Mesendoderm (in vitro differentiated cells): ENCODE results near the gene BTF3.

Source experiments
- DNase-seq: peaks from one replicate; pipeline ENCODE4 v3.0.0; 2013
- H2AK5ac ChIP-seq: 2 replicates; pipeline ENCODE4 v1.6.1; 2013; ENCODE audit warnings: low read length, inconsistent platforms
- H2BK120ac ChIP-seq: 2 replicates; pipeline ENCODE4 v1.6.1; 2013; ENCODE audit warnings: low read depth, mild to moderate bottlenecking, low read length, moderate library complexity, mixed read lengths
- H2BK15ac ChIP-seq: replicated peaks from 2 replicates; pipeline ENCODE4 v1.6.1; 2013; ENCODE audit warnings: low read depth, mild to moderate bottlenecking, moderate library complexity
- H2BK5ac ChIP-seq: 2 replicates; pipeline ENCODE4 v1.6.1; 2013; ENCODE audit warnings: low read length, inconsistent platforms
- H3K18ac ChIP-seq: 2 replicates; pipeline ENCODE4 v1.6.1; 2013; ENCODE audit warnings: mild to moderate bottlenecking, low read length, mixed read lengths
- H3K23ac ChIP-seq: one replicate; pipeline ENCODE4 v1.6.1; 2013; ENCODE audit warnings: low read length
- H3K27ac ChIP-seq: 2 replicates; pipeline ENCODE4 v1.5.1; 2013; ENCODE audit warnings: low read depth, mild to moderate bottlenecking, inconsistent platforms, low read length, moderate library complexity
- H3K27me3 ChIP-seq: 2 replicates; pipeline ENCODE4 v1.6.1; 2013; ENCODE audit warnings: low read length, control low read depth, mild to moderate bottlenecking, inconsistent platforms; ENCODE audit not compliant: insufficient read depth, poor library complexity
- H3K36me3 ChIP-seq: 2 replicates; pipeline ENCODE4 v1.6.1; 2013; ENCODE audit warnings: low read length, inconsistent platforms; ENCODE audit not compliant: control insufficient read depth, insufficient read depth
- H3K4ac ChIP-seq: one replicate; pipeline ENCODE4 v1.6.1; 2013; ENCODE audit warnings: low read depth, mild to moderate bottlenecking, low read length, moderate library complexity
- H3K4me1 ChIP-seq: 2 replicates; pipeline ENCODE4 v1.6.1; 2013; ENCODE audit warnings: low read depth, low read length, inconsistent platforms; ENCODE audit not compliant: control insufficient read depth
- H3K4me2 ChIP-seq: 2 replicates; pipeline ENCODE4 v1.6.1; 2013; ENCODE audit warnings: low read length
- H3K4me3 ChIP-seq: 2 replicates; pipeline ENCODE4 v1.5.1; 2013; ENCODE audit warnings: mild to moderate bottlenecking, low read length
- H3K56ac ChIP-seq: one replicate; pipeline ENCODE4 v1.6.1; 2013; ENCODE audit warnings: low read length
- H3K79me1 ChIP-seq: 2 replicates; pipeline ENCODE4 v1.6.1; 2013; ENCODE audit warnings: low read length, inconsistent platforms
- H3K79me2 ChIP-seq: 2 replicates; pipeline ENCODE4 v1.6.1; 2013; ENCODE audit warnings: mild to moderate bottlenecking, low read length; ENCODE audit not compliant: control insufficient read depth, insufficient read depth
- H3K9ac ChIP-seq: 2 replicates; pipeline ENCODE4 v1.6.1; 2013; ENCODE audit warnings: low read length, inconsistent platforms
- H4K5ac ChIP-seq: one replicate; pipeline ENCODE4 v1.6.1; 2013; ENCODE audit warnings: low read length
- H4K8ac ChIP-seq: one replicate; pipeline ENCODE4 v1.6.1; 2013; ENCODE audit warnings: low read depth, mild to moderate bottlenecking, control low read depth, low read length, moderate library complexity
- WGBS: extraction: QIAGEN DNeasy Blood & Tissue Kit; methylation state at CpG from one replicate; pipeline ENCODE4 v1.1.7; 2013; ENCODE audit warnings: low lambda C conversion rate, missing lambda C conversion rate; ENCODE audit not compliant: insufficient coverage; ENCODE audit errors: extremely low coverage; 5-methylcytosine and 5-hydroxymethylcytosine counted together

Gene BTF3

DNA sequence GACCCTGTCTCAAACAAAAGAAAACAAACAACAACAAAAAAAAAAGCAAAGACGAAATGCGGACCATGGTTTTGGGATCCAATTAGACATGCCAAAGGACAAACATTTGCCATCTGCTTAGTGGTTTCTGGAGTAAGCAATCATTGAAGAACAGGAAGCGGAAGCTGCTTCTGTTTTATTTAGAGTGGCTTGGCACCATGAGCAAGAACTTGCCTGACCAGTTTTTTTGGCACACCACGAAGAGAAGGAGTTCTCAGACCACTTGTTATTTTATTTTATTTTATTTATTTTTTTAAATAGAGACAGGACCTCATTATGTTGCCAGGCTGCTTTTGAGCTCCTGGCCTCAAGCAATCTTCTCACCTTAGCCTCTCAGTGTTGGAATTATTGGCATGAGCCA lies 17.0 kb downstream of the BTF3 start:
- no peak overlapping the region for H4K8ac ChIP-seq
- no peak overlapping the region for H3K56ac ChIP-seq
- no peak for DNase-seq
- no peaks in the 10 kb centered on the region for H3K79me1 ChIP-seq
- H3K36me3 ChIP-seq, result no peaks in the 10 kb centered on the region
- no CpG with 5 or more reads among the region's 4 CpGs for WGBS
- no peak overlapping the region for H2BK120ac ChIP-seq
- no peak overlapping the region for H3K27ac ChIP-seq
- H3K9ac ChIP-seq, result no peak overlapping the region
- H4K5ac ChIP-seq, result no peak overlapping the region
- H2BK15ac ChIP-seq, result no peak overlapping the region
- H3K23ac ChIP-seq, result no peak overlapping the region
- no peak overlapping the region for H3K4ac ChIP-seq
- no peak overlapping the region for H2AK5ac ChIP-seq
- H3K4me3 ChIP-seq, result no peak overlapping the region
- H3K4me2 ChIP-seq, result no peak overlapping the region
- H3K18ac ChIP-seq, result no peak overlapping the region
- H3K79me2 ChIP-seq, result no peaks in the 10 kb centered on the region
- H3K4me1 ChIP-seq, result no peaks in the 10 kb centered on the region
- H2BK5ac ChIP-seq, result no peak overlapping the region
- no peaks in the 10 kb centered on the region for H3K27me3 ChIP-seq

DNA sequence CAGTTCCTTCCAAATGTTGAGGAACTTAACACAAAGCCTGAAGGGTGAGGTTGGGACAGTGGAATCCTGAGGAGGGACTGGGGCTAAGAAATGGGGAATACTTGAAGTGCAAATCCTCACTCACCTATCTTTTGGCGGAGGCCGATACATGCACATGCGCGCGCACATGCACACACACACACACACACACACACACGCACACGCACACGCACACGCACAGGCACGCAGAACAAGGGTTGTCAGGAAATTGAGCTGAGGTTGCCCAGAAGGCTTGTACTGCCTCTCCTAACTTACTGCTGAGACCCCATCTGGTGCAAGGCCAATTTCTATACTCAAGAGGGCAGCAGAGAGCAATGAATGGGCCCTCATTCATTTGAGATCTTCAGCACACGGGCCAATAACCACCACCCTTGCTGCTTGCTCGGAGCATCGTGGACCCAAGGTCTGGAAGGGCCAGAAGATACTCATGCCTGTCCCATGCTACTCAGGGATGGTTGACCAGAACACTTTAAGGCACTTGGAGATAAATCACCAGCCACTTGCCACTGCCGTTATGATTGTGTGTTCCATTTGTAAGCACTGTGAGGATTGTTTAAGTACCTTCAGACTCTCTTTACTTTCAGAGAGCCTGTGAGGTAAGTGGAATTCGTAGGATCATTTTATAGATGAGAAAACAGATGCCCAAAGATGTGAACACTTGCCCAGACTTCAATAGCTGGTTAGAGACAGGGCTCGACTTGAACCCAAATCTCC lies 21.5 kb downstream of the BTF3 start:
- no CpG with 5 or more reads among the region's 16 CpGs for WGBS
- no peaks in the 10 kb centered on the region for H3K4me1 ChIP-seq
- H2BK5ac ChIP-seq, result no peak overlapping the region

DNA sequence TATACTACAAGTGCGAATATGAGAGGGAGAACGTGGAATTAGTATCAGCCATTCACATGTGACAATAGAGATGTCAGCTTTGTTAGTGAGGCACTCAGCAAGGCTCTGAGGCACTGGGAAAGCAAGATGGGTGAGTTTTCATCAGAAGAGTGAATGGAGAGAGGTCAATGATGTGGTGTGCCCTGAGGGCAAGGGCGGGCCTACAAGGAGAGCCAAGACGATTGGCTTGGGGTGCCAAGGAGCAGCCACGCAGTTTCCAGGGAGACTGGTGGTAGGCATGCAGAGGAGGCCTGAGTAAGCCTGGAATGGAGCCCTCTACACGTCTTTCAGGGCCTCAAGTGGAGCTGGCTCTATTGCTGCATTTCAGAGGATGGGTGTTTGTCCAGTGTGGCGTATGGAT lies 24.7 kb downstream of the BTF3 start:
- Histone ChIP-seq H4K8ac (no peak overlapping the region), H3K79me1 (no peaks in the 10 kb centered on the region), H3K4me1 (no peaks in the 10 kb centered on the region), H2BK5ac (no peak overlapping the region), H3K4ac (no peak overlapping the region), H3K4me3 (no peak overlapping the region), H3K36me3 (no peaks in the 10 kb centered on the region), H3K9ac (no peak overlapping the region), H3K23ac (no peak overlapping the region), H3K4me2 (no peak overlapping the region), H2BK15ac (no peak overlapping the region), H3K79me2 (no peaks in the 10 kb centered on the region), H3K27me3 (no peaks in the 10 kb centered on the region), H3K27ac (no peak overlapping the region), H4K5ac (no peak overlapping the region), H3K56ac (no peak overlapping the region), H2AK5ac (no peak overlapping the region), H3K18ac (no peak overlapping the region), H2BK120ac (no peak overlapping the region)
- WGBS, result no CpG with 5 or more reads among the region's 7 CpGs
- DNase-seq, result peak; percentile 35

More for the DNA sequence above, 21.5 kb downstream of the BTF3 start:
- H2BK15ac ChIP-seq, result no peak overlapping the region
- no peak overlapping the region for H3K4ac ChIP-seq
- no peak overlapping the region for H3K4me2 ChIP-seq
- no peak overlapping the region for H3K18ac ChIP-seq
- H3K36me3 ChIP-seq, result no peaks in the 10 kb centered on the region
- no peaks in the 10 kb centered on the region for H3K27me3 ChIP-seq
- H3K27ac ChIP-seq, result no peak overlapping the region
- H3K9ac ChIP-seq, result peak overlapping the region; percentile 45
- no peak overlapping the region for H3K23ac ChIP-seq
- no peak overlapping the region for H2BK120ac ChIP-seq
- DNase-seq, result peak; percentile 94
- no peak overlapping the region for H4K8ac ChIP-seq
- H2AK5ac ChIP-seq, result no peak overlapping the region
- H3K4me3 ChIP-seq, result no peak overlapping the region
- H3K79me2 ChIP-seq, result no peaks in the 10 kb centered on the region
- H3K56ac ChIP-seq, result peak overlapping the region; percentile 56
- H4K5ac ChIP-seq, result no peak overlapping the region
- H3K79me1 ChIP-seq, result no peaks in the 10 kb centered on the region

DNA sequence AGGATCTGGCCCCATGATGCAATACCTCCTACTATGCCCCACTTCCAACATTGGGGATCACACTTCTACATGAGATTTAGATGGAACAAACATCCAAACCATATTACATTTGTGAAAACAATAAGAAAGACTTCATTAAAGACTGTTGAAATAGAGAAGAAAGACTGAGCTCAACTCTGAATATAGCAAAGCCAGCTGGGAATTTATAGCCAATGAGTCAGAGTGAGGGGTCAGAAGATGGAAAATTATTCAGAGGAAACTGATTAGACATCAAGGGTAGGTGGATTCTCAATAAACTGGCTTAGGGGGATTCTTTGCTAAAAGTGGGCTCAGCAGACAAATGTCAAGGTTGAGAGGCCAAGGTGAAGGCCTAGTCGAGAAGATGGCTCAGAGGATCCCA lies 25.6 kb downstream of the BTF3 start:
- H3K4me1 ChIP-seq, result no peaks in the 10 kb centered on the region
- no peak overlapping the region for H4K5ac ChIP-seq
- no peak overlapping the region for H3K27ac ChIP-seq
- no peak overlapping the region for H3K4ac ChIP-seq
- H2BK120ac ChIP-seq, result no peak overlapping the region
- H3K18ac ChIP-seq, result no peak overlapping the region
- H2BK5ac ChIP-seq, result no peak overlapping the region
- H3K79me2 ChIP-seq, result no peaks in the 10 kb centered on the region
- H2AK5ac ChIP-seq, result no peak overlapping the region
- no peaks in the 10 kb centered on the region for H3K79me1 ChIP-seq
- no peak overlapping the region for H3K9ac ChIP-seq
- no peak overlapping the region for H3K4me3 ChIP-seq
- no peaks in the 10 kb centered on the region for H3K27me3 ChIP-seq
- no CpG with 5 or more reads among the region's 1 CpG for WGBS
- H3K36me3 ChIP-seq, result no peaks in the 10 kb centered on the region
- H3K4me2 ChIP-seq, result no peak overlapping the region
- H3K23ac ChIP-seq, result no peak overlapping the region
- no peak for DNase-seq
- no peak overlapping the region for H2BK15ac ChIP-seq
- no peak overlapping the region for H4K8ac ChIP-seq
- no peak overlapping the region for H3K56ac ChIP-seq

DNA sequence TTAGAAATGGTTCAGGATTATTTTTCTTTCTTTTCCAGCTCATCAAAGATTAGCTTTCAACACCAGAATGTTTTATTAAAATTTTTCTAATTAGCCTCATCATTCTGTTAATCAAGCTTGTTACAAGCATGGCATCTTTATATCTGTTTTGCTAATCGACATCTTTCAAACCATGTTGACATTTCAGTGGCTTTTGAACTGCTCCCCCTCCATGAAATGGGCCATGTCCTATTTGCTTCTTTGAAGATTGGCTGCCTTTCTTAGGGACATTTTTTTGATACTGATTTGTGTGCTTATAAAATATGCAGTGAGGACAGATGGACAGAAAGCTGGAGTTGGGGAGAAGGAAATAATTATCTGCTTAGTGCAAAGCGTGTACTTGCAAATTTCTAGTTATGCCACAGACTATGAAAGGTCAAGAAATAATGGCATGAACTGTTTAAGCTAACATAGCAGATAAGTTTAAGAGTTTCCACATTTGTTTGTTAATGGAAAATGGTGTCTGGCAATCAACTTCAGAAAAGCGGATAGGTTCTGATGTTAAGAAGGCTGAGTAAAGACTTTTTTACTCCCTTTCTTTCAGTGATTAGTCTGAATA lies 27.5 kb downstream of the BTF3 start:
- no peak overlapping the region for H3K18ac ChIP-seq
- H2BK5ac ChIP-seq, result no peak overlapping the region
- H3K4ac ChIP-seq, result no peak overlapping the region
- H2AK5ac ChIP-seq, result no peak overlapping the region
- no peaks in the 10 kb centered on the region for H3K79me2 ChIP-seq
- H2BK15ac ChIP-seq, result no peak overlapping the region
- no peaks in the 10 kb centered on the region for H3K4me1 ChIP-seq
- no peak overlapping the region for H3K9ac ChIP-seq
- no peak overlapping the region for H3K4me2 ChIP-seq
- H3K56ac ChIP-seq, result no peak overlapping the region
- H4K5ac ChIP-seq, result no peak overlapping the region
- no peak overlapping the region for H4K8ac ChIP-seq
- H3K27ac ChIP-seq, result no peak overlapping the region
- no peak for DNase-seq
- no peaks in the 10 kb centered on the region for H3K36me3 ChIP-seq
- no peak overlapping the region for H2BK120ac ChIP-seq
- no peaks in the 10 kb centered on the region for H3K79me1 ChIP-seq
- H3K27me3 ChIP-seq, result no peaks in the 10 kb centered on the region
- WGBS, result no CpG with 5 or more reads among the region's 3 CpGs
- H3K23ac ChIP-seq, result no peak overlapping the region
- H3K4me3 ChIP-seq, result no peak overlapping the region
